ENCODE data around the gene CFAP99.
A peak's percentile ranks its signal among the peaks of the same experiment; 100 is the strongest.

The CFAP99 gene

GRCh38 chr4:2393353-2394270, 25.1 kb upstream of the CFAP99 start:
- DNase-seq, result no peak

GRCh38 chr4:2394528-2394927, 24.2 kb upstream of the CFAP99 start:
- no peak for DNase-seq

DNA sequence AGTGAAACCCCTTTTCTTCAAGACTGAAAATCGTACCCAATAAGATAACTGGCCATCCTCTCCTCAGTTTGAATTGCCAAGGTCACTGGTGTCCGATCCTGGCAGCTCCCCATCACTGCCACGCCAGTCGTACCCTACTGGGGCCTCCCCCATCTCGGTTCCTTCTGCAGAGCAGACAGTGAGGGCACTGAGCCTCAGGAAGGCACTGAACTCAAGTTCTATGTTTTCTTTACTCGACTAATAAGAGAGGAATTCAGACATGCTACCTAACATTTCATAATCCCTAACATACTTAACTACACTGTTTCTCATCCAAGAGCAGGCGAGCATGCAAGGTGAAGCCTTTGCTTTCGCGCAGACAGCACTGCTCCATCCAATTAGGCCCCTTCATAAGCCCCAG, 23.7 kb upstream of the CFAP99 start:
- no peak for DNase-seq

DNA sequence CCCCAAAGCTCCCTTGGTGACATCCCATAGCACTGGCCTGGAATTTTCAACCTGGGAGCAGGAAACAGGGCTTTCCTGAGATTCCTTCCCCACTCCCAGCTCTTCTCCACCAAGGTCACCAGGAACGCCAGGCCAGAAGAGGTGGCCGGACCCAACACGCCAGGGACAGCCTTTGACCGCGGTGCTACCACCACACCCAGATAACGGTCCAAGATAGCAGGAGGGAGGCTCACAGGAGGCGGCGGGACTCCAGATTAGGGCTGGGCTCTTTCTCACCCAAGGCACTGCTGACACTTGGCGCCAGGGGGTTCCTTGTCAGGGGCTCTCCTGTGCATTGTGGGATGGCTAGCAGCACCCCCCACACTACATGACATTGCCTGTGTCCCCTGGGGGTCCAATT, 23.2 kb upstream of the CFAP99 start:
- DNase-seq, result no peak

DNA sequence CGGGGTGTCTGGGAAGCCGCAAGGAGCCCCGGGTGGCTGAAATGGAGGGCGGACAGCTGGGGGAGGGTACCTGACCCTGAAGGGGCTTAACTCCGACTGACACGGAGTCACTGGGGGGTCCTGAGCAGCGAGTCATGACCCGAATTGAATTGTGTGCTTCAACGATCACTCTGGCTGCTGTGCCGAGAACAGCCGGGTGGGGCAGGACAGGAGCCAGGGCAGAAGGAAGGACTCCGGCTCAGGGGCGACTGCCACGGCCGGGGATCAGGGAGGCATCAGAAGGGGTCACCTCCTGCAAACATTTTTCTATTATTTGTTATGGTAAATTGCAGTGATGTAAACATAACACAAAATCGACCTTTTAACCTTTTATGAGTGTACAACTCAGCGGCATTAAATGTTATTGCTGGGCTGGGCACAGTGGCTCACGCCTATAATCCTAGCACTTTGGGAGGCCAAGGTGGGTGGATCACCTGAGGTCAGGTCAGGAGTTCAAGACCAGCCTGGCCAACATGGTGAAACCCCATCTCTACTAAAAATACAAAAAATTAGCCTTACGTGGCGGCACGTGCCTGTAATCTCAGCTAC, 21.9 kb upstream of the CFAP99 start:
- no peak for DNase-seq

- DNase-seq, result no peak
Observed at GRCh38 chr4:2397596-2398379, 21.0 kb upstream of the CFAP99 start.

DNA sequence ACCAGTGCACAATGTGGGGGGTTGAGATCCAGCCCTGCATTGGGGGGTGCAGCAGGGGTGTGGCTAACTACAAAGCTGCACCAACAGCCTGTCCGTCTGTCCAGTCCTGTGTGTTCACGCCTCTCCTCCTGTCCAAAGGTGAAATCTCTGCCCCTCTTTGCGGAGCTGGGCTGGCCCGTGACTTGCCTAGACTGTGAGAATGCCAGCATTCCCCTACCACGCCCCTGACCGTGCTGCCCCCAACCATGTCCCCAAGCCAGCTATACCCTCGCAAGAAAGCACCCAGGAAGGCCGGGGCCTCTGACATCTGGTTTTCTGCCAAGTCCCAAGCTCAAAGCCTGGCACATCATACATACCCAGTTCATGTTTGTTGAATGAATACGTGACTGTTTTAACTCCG, 19.5 kb upstream of the CFAP99 start:
- no peak for DNase-seq

- DNase-seq, result no peak
Observed at GRCh38 chr4:2399631-2400190, 19.0 kb upstream of the CFAP99 start.

DNA sequence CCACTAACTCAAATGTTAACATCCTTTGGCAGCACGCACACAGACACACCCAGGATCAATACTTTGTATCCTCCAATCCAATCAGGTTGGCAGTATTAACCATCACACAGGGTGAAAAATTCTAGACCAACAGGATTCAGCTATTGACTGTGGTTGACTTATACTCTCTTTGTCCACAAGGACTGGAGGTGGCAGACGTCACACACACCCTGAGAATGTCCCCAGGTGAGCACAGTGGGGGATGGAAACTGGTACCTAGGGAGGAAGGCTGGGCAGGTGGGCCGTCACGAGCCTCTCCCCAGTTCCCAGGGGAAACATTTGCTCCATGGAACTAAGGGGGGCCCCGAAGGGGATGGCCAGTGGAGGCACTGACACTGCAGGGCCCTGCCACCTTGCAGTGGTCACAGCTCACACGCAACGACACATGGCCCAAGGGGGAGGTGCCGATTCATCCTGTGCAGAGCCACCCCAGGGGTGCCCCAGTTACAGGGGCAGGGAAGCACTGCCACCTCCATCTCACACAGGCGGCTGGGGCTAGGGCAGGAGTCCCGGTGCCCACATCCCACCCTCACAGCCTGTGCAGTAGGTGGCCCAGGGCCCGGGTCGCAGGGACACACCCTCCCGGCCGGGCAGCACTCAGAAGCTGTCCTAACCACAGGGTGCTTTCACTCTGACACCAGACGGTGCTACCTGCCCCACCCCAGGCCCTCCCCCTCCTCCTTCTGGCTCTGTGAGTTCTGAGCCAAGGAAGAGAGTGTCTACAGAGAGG, 17.7 kb upstream of the CFAP99 start:
- no peak for DNase-seq

GRCh38 chr4:2401610-2401983, 17.2 kb upstream of the CFAP99 start:
- no peak for DNase-seq

DNA sequence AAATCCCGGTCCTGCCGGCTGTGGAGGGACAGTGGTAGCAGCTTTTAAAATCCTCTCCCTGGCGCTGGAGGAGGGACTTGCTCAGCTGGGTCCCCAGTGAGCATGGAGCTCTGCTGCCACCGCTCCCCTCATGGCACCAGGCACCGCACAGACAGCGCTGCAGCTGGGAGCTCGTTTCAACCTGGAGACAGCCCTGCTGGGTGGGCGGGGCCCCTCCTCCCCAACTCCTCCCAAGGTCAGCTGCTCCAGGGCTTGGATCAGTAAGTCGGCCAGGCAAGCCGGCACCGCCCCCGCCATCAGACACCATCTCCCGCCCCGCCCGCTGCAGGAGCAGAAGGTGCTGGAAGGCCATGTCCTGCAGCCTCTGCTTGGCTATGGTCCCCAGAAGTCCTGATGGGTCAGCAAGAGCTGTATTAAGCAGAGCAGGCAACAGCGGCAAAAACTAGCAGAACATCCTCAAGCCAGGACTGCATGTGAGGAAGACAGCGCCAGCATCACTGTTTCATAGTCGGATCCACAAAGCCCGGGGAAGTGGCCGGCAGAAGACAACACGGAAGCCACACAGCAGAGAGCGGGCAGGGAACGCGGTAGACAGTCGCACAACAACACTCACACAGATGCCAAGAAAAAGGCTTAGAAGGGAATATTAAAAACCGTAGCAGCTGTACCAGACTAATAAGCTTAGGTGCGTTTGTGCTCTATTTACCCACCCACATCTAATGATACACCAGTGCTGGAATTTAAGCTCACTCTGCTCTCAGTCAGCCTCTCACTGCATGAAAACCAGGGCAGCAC, 16.5 kb upstream of the CFAP99 start:
- no peak for DNase-seq

DNA sequence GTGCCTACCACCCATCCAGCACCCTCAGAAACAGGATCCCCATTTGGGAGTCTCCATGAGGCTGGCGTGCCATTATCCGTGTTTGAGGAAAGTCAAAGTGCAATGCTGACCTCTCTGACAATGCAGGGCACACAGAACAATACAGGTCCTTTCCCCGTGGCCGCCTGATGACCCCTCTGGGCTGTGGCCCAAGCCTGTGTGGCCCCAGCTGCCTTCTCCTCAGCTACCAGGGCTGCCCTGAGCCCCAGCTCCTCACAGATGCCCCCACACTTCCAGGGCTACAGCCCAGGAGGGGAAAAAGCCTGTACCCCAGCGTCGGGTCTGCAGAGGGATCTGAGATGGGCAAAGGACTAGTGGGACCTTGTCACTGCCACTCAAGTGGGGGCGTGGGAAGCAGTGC, 15.8 kb upstream of the CFAP99 start:
- DNase-seq, result no peak

GRCh38 chr4:2406406-2406805, 12.3 kb upstream of the CFAP99 start:
- DNase-seq, result no peak

DNA sequence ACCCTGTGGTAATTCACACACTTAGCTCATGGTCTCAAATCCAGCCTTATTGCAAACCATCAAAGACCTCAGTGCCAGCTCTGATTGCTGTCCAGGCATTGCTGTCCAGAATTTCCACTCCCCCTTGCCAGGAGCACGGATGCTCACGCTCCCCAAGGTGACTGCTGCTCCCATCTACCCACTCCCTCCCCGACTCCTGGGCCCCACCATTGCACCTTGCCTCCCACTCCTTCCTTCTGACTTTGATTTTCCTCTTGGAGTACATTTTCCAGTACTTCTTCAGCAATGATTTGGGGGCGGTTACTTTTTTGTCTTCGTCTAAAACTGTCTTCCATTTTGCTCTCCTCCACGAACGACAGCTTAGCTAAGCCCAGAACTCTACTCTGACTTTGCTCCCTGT, 11.8 kb upstream of the CFAP99 start:
- no peak for DNase-seq

DNA sequence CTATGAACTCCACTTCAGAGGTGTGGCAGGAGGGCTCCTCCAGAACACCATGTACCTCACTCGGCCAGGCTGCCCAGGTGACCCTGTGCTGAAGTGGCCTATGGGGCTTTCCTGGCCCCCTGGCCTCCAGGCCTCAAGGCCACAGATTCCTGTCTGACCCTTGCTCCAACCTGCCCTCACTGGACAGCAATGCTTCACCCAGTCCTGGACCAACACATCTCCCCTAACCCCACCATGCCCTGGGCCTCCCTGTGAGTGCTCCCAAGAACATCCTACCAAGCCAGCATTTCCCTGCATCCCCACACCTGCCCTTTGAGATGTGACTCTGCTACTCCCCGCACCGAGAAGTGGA, 10.8 kb upstream of the CFAP99 start:
- no peak for DNase-seq

DNA sequence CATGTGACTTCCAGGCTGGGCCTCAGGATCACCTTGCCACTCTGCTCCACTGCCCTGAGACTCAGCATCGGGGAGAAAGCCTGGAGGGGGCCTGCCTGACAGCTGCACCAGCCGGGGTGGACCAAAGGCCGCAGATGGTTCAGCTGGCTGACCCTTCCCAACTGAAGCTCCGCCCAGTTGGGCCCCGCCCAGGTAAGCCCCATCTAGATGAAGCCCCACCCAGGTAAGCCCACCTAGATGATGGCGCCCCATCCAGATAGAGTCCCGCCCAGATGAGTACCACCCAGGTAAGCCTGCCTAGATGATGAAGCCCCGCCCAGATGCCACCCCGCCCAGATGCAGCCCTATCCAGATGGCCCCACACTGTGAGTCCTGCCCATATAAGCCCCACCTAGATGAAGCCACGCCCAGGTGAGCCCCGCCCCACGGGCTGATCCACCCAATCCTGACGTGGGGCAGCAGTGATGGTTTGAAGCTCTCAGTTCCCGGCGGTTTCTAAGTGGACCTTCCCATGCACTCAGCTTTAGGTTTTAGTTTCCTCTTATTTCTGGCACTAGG, 10.3 kb upstream of the CFAP99 start:
- no peak for DNase-seq

GRCh38 chr4:2408976-2409375, 9.8 kb upstream of the CFAP99 start:
- no peak for DNase-seq

DNA sequence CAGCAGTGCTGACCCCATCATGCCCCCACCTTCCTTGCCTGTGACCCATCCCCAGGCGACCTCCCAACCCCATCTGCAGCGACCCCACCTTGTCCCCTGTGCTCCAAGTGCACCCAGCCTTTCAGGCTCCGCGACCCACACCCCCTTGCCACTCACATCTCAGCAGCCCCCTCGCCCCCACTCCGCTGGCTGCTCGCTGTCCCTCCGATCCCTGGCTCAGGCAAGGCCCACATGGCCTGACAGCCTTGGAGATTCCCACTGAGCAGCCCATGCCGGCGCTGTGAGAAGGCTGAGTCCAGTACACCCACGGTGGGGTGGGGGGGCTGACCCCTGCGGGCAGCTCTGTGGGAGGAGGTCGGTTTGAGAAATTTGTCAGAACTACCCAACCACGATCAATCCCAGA, 9.4 kb upstream of the CFAP99 start:
- DNase-seq, result no peak

DNA sequence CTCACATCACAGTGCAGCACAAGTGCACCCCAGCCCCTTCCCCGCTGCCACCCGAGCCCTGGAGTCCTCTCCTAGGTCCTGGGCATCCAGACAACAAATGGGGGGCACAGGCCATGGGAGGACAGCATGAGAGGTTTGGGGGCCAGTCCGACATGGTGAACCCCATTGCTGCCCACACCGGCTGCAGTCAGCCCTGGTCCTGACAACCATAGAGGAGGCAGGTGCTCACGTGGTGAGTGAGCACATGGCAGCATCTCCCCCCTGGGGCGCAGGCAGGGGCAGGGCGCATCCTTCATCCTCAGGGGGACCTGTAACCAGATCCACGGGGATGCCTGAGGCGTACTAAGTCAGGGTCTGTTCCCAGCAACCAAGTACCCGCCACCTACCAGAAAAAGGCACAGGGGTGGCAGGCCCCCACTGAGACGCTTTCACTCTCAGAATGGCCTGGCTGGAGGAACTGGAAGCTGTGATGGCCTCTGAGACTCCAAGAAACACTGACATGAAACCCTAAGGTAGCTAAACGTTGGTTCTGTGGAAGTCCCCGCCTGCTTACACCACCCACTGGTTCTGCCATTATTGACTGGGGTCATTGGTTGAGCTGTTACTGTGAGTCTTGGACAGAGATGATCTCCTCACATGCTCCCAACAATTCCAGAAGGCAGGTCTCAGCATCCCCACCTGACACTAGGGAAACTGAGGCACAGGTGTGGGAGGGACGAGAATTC, 6.8 kb upstream of the CFAP99 start:
- DNase-seq, result no peak

DNA sequence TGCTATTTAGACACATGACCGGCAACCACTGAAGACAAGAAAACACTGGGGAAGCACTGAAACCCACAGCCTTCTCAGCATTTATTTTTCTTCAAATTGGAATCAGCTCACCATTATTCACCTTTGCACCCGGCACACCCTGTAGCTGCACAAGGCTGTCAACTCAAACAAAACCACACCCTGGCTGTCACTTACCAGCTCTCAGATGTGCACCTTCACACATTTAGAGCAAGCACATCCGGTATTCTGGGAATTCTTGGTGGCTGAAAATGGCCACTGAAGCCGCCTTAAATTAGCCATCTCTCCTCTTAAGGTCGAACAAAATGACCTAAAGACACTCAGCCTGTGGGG, 6.2 kb upstream of the CFAP99 start:
- DNase-seq, result peak; percentile 62
